ENCODE measurements around the gene ABCG1. TPM values are rescaled to one million over a fixed set of nuclear protein-coding genes. Genes with fewer than 3 reads are reported as not detected.

Gene ABCG1
- total and polyA plus RNA-seq, 2 donors (not counting 3 experiments of a cell fraction or from before 2014, with no cell fraction given): 6.7 to 19.6 TPM

GRCh38 chr21:42236014-42236413, 17.1 kb downstream of the ABCG1 start:
- no peak overlapping the region for H2AFZ ChIP-seq (ENCODE audit: low read depth, low read length)
- H3K9ac ChIP-seq (replicated peaks; ENCODE audit: extremely low read depth, insufficient read depth, low read length): no peak overlapping the region
- no peak overlapping the region for H3K4me2 ChIP-seq (ENCODE audit: insufficient read depth, low read length)
- H3K79me2 ChIP-seq (ENCODE audit: control insufficient read depth, insufficient read depth, low read length): no peaks in the 10 kb centered on the region
- H3K27me3 ChIP-seq (ENCODE audit: control insufficient read depth in 2 of 2, insufficient read depth in 2 of 2, low read length in 2 of 2): peaks cover 0 to 5% of the 10 kb centered on the region in 2 experiments
- H3K9me1 ChIP-seq (replicated peaks; ENCODE audit: control insufficient read depth, extremely low read depth, insufficient read depth, low read length): no peaks in the 10 kb centered on the region
- DNase-seq (ENCODE audit: low read depth, low spot score) (no peak), FAIRE-seq (no peak)
- no peaks in the 10 kb centered on the region for H3K9me3 ChIP-seq (replicated peaks; ENCODE audit: control insufficient read depth, insufficient read depth, low read length)
- POLR2A ChIA-PET: no interaction called here
- H3K4me1 ChIP-seq (ENCODE audit: control insufficient read depth, extremely low read depth, insufficient read depth, low read length): peaks cover 26% of the 10 kb centered on the region
- intact Hi-C loops (cut with micrococcal nuclease) (no loop called here), dilution Hi-C loops (cut with MboI; ENCODE audit: extremely low pct_ligation_motif_present, low sequenced_read_pairs) (no loop called here)
- no peaks in the 10 kb centered on the region for H4K20me1 ChIP-seq (replicated peaks; ENCODE audit: control insufficient read depth, extremely low read depth, insufficient read depth, low read length)
- no TSS peak for BruUV-seq (replicated peaks)
- TF ChIP-seq EZH2 (IDR thresholded peaks at IDR 0.05; ENCODE audit: borderline replicate concordance, low read depth, low read length, severe bottlenecking): no peak
- no peak for TF ChIP-seq POLR2AphosphoS5 (IDR thresholded peaks at IDR 0.05; ENCODE audit: insufficient read depth, low read depth, low read length)
- no peak for TF ChIP-seq MYC (IDR thresholded peaks at IDR 0.05; ENCODE audit: low read depth, low read length)
- TF ChIP-seq MAX (IDR thresholded peaks at IDR 0.05; ENCODE audit: insufficient read depth, insufficient read length): no peak
- no peak for TF ChIP-seq GATA2 (IDR thresholded peaks at IDR 0.05; ENCODE audit: insufficient read depth, insufficient read length, low read depth, low read length)
- TF ChIP-seq FOS (IDR thresholded peaks at IDR 0.05; ENCODE audit: borderline replicate concordance, insufficient read depth, low read length): no peak
- no peak for TF ChIP-seq POLR2A (IDR thresholded peaks at IDR 0.05; ENCODE audit: low read depth, low read length)
- no peak for TF ChIP-seq JUN (IDR thresholded peaks at IDR 0.05; ENCODE audit: borderline replicate concordance, insufficient read depth, insufficient read length, low read depth)
- no peak for TF ChIP-seq CTCF (IDR thresholded peaks at IDR 0.05; ENCODE audit: extremely low read depth in 1 of 2, insufficient read depth in 1 of 2, low read depth in 1 of 2, low read length in 2 of 2)
- no peak overlapping the region for H3K27ac ChIP-seq (ENCODE audit: insufficient read depth, low read depth, low read length)
- no peak overlapping the region for H3K4me3 ChIP-seq (replicated peaks in 1 of 3; ENCODE audit: insufficient read depth in 1 of 3, low read depth in 1 of 3, low read length in 3 of 3)
- CTCF ChIA-PET: no interaction called here
- no peaks in the 10 kb centered on the region for H3K36me3 ChIP-seq (ENCODE audit: control insufficient read depth in 2 of 2, extremely low read depth in 1 of 2, insufficient read depth in 2 of 2, low read length in 2 of 2)

Data from endothelial cell of umbilical vein (primary cell).